ENCODE measurements around the gene ALB. TPM values are rescaled to one million over a fixed set of nuclear protein-coding genes. Genes with fewer than 3 reads are reported as not detected.

ALB gene
- total and polyA plus RNA-seq, 2 of the 8 experiments (the other 6 are each of a cell fraction or from before 2014, with no cell fraction given): 0.12 TPM; not detected in 1

DNA sequence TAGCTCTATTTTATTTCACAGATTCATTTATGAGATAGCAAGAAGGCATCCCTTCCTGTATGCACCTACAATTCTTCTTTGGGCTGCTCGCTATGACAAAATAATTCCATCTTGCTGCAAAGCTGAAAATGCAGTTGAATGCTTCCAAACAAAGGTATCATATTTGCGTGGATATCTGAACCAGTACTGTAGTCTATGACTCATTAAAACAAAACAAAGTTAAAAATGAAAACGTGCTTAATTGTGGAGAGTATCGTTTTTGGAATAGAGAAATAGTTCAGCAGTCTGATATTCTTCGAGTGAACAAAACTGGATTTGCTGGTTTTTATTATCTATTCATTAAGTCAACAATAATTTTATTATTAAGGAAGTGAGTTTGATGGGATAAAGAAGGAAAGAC is 38.2 kb downstream of the ALB start:
- no peaks in the 10 kb centered on the region for H3K9me3 ChIP-seq (ENCODE audit: insufficient read depth in 2 of 2, low read depth in 1 of 2, low read length in 1 of 2)
- no peaks in the 10 kb centered on the region for H3K79me1 ChIP-seq (ENCODE audit: low read depth, low read length)
- no peak overlapping the region for H2BK120ac ChIP-seq (replicated peaks; ENCODE audit: low read depth, low read length)
- no peaks in the 10 kb centered on the region for H3K23me2 ChIP-seq (ENCODE audit: low read depth, low read length)
- ChIA-PET CTCF (ENCODE audit: partially characterized antibody) (interaction anchor here (1.2 kb wide), 1 partner anchor 101 kb away, joined by 4 read pairs; no protein-coding TSS in a partner anchor), POLR2A (ENCODE audit: partially characterized antibody) (no interaction called here)
- H3K4me3 ChIP-seq (ENCODE audit: extremely low read depth in 1 of 4, insufficient read depth in 2 of 4, low read depth in 3 of 4, low read length in 4 of 4): no peak overlapping the region
- H4K8ac ChIP-seq (ENCODE audit: extremely low read depth, insufficient read depth, low read length): no peak overlapping the region
- no peaks in the 10 kb centered on the region for H3K27me3 ChIP-seq (replicated peaks in 1 of 4; ENCODE audit: control insufficient read depth in 3 of 4, extremely low read depth in 1 of 4, insufficient read depth in 3 of 4, low read length in 3 of 4)
- H4K20me1 ChIP-seq (replicated peaks in 1 of 2; ENCODE audit: control insufficient read depth in 1 of 2, insufficient read depth in 2 of 2, low read length in 2 of 2): no peaks in the 10 kb centered on the region
- H4K91ac ChIP-seq (replicated peaks; ENCODE audit: insufficient read length, low read length): no peak overlapping the region
- no peak for FAIRE-seq
- no peak overlapping the region for H2BK12ac ChIP-seq (ENCODE audit: low read depth, low read length)
- no peak overlapping the region for H3K4me2 ChIP-seq (ENCODE audit: insufficient read depth in 1 of 2, low read depth in 2 of 2, low read length in 2 of 2)
- no peak overlapping the region for H2BK5ac ChIP-seq (ENCODE audit: low read depth, low read length)
- no peaks in the 10 kb centered on the region for H3K36me3 ChIP-seq (ENCODE audit: control insufficient read depth in 2 of 4, insufficient read depth in 4 of 4, low read length in 3 of 4)
- no peak overlapping the region for H3K14ac ChIP-seq (ENCODE audit: insufficient read length)
- H3K4ac ChIP-seq (replicated peaks; ENCODE audit: insufficient read length, low read depth, low read length): no peak overlapping the region
- TF ChIP-seq PHF8 (conservative IDR thresholded peaks at IDR 0.05; ENCODE audit: low read depth, low read length) (no peak), POLR2AphosphoS5 (IDR thresholded peaks at IDR 0.05; ENCODE audit: low read depth, low read length) (no peak), HDAC2 (IDR thresholded peaks at IDR 0.05; ENCODE audit: borderline replicate concordance in 1 of 2, low read depth in 2 of 2, low read length in 2 of 2) (no peak), EZH2 (IDR thresholded peaks at IDR 0.05; ENCODE audit: low read depth, low read length, severe bottlenecking) (no peak)
- no peak overlapping the region for H3K27ac ChIP-seq (ENCODE audit: low read depth, low read length)
- H2BK20ac ChIP-seq (ENCODE audit: low read length): no peak overlapping the region
- H2AK5ac ChIP-seq (ENCODE audit: low read depth, low read length): no peak overlapping the region
- H3K4me1 ChIP-seq (replicated peaks in 1 of 4; ENCODE audit: control insufficient read depth in 3 of 4, insufficient read depth in 4 of 4, low read length in 3 of 4): no peaks in the 10 kb centered on the region
- no peak overlapping the region for H3K18ac ChIP-seq (ENCODE audit: extremely low read depth, low read length)
- H2BK15ac ChIP-seq (ENCODE audit: low read length): no peak overlapping the region
- H3K79me2 ChIP-seq (ENCODE audit: control insufficient read depth in 1 of 2, insufficient read depth in 2 of 2, low read length in 2 of 2): no peaks in the 10 kb centered on the region
- H2AFZ ChIP-seq (ENCODE audit: low read length): no peak overlapping the region
- no peak overlapping the region for H3K23ac ChIP-seq (ENCODE audit: insufficient read length)
- no peak overlapping the region for H4K5ac ChIP-seq (ENCODE audit: insufficient read length, low read depth, low read length)
- no peak overlapping the region for H3K9ac ChIP-seq (replicated peaks in 1 of 4; ENCODE audit: extremely low read depth in 1 of 4, low read depth in 3 of 4, low read length in 3 of 4)
- no peak overlapping the region for H3K56ac ChIP-seq (replicated peaks; ENCODE audit: insufficient read length, low read depth, low read length)
- WGBS, 2 experiments (ENCODE audit: extremely low coverage in 1 of 2, insufficient coverage in 1 of 2, insufficient read length in 1 of 2, insufficient replicate concordance in 2 of 2, low coverage in 1 of 2, low lambda C conversion rate in 2 of 2, missing lambda C conversion rate in 1 of 2): 76% methylated on average over 5 of the region's 5 CpGs; no CpG with 5 or more reads in 1 of the 2 experiments
- DNase-seq (ENCODE audit: low read depth in 1 of 2, low spot score in 2 of 2): no peak

All from H1 (cell line).